CD8-positive, alpha-beta memory T cell (primary cell): ENCODE measurements around the gene MIPEP. TPM values are rescaled to one million over a fixed set of nuclear protein-coding genes. Genes with fewer than 3 reads are reported as not detected.
"Not testable (repeated sequence)": the region's sequence is repeated elsewhere in the genome, so short reads cannot be mapped to it uniquely, and the experiment has no call there.

ENCODE experiments used
- CTCF ChIA-PET: fragments of 350-600 bp; sonication (Branson Sonifier 250); formaldehyde crosslinking; loops from one replicate; lab custom pipeline; 2021; ENCODE audit warnings: antibody characterized with exemption; lab: Charles Lee
- POLR2A ChIA-PET: fragments of 350-600 bp; sonication (Branson Sonifier 250); formaldehyde crosslinking; loops from one replicate; lab custom pipeline; 2021; ENCODE audit warnings: antibody characterized with exemption; lab: Charles Lee
- DNase-seq, 5 donors: peaks; one replicate each; pipeline versions ENCODE4 v3.0.0 to v3.0.0-alpha.2; 2020 to 2022; ENCODE audit warnings: mixed read lengths in 1 of 5
- H3K27ac ChIP-seq: one replicate; pipeline ENCODE4 v1.7.0; 2013; ENCODE audit warnings: low read depth, mild to moderate bottlenecking, low read length, moderate library complexity
- H3K27me3 ChIP-seq: 2 replicates; pipeline ENCODE4 v1.7.0; 2013; ENCODE audit warnings: low read length, mild to moderate bottlenecking; ENCODE audit not compliant: insufficient read depth, poor library complexity, severe bottlenecking
- H3K36me3 ChIP-seq: 2 replicates; pipeline ENCODE4 v1.7.0; 2013; ENCODE audit warnings: mild to moderate bottlenecking, low read length, moderate library complexity; ENCODE audit not compliant: insufficient read depth
- H3K4me1 ChIP-seq: 2 replicates; pipeline ENCODE4 v1.7.0; 2013; ENCODE audit warnings: mild to moderate bottlenecking, low read length, moderate library complexity; ENCODE audit not compliant: insufficient read depth
- H3K4me3 ChIP-seq: 2 replicates; pipeline ENCODE4 v1.7.0; 2013; ENCODE audit warnings: mild to moderate bottlenecking, low read length
- H3K9me3 ChIP-seq: 2 replicates; pipeline ENCODE4 v1.7.0; 2013; ENCODE audit warnings: mild to moderate bottlenecking, low read length
- H3K27ac Mint-ChIP-seq, 8 donors: one replicate each; pipeline ENCODE4 v1.8.0; 2020 to 2021; ENCODE audit warnings: mixed read lengths in 8 of 8, mild to moderate bottlenecking in 6 of 8, inconsistent platforms in 3 of 8, moderate library complexity in 3 of 8
- H3K27me3 Mint-ChIP-seq, 2 donors: one replicate each; pipeline ENCODE4 v1.8.0; 2020 to 2021; ENCODE audit warnings: mixed read lengths in 2 of 2, mild to moderate bottlenecking in 1 of 2, moderate library complexity in 1 of 2
- H3K36me3 Mint-ChIP-seq, 3 donors: one replicate each; pipeline ENCODE4 v1.8.0; 2020 to 2021; ENCODE audit warnings: mixed read lengths in 3 of 3, inconsistent platforms in 1 of 3, mild to moderate bottlenecking in 1 of 3
- H3K4me1 Mint-ChIP-seq, 3 donors: one replicate each; pipeline ENCODE4 v1.8.0; 2020 to 2021; ENCODE audit warnings: mixed read lengths in 3 of 3, inconsistent platforms in 1 of 3, mild to moderate bottlenecking in 1 of 3
- H3K4me3 Mint-ChIP-seq, 7 donors: one replicate each; pipeline ENCODE4 v1.8.0; 2020 to 2021; ENCODE audit warnings: mixed read lengths in 7 of 7, mild to moderate bottlenecking in 6 of 7, moderate library complexity in 4 of 7, inconsistent platforms in 2 of 7
- H3K9me3 Mint-ChIP-seq, 5 donors: one replicate each; pipeline ENCODE4 v1.8.0; 2020 to 2022; ENCODE audit warnings: mixed read lengths in 5 of 5, mild to moderate bottlenecking in 3 of 5, moderate library complexity in 2 of 5, inconsistent platforms in 1 of 5
- polyA plus RNA-seq: library from polyadenylated mRNA; unstranded; fragments of 300-500 nt; fragmentation: Illumina TruSeq; gene quantifications from one replicate; pipeline ENCODE4 v1.2.3, GENCODE V29; 2021
- total RNA-seq, 2 experiments: library from RNA; stranded (reverse); gene quantifications; one replicate each; pipeline ENCODE4 v1.2.3, GENCODE V29; 2021

The MIPEP gene
- total and polyA plus RNA-seq, 3 experiments from 2014 or later, result 17.9 to 23.7 (median 18.8) TPM

DNA sequence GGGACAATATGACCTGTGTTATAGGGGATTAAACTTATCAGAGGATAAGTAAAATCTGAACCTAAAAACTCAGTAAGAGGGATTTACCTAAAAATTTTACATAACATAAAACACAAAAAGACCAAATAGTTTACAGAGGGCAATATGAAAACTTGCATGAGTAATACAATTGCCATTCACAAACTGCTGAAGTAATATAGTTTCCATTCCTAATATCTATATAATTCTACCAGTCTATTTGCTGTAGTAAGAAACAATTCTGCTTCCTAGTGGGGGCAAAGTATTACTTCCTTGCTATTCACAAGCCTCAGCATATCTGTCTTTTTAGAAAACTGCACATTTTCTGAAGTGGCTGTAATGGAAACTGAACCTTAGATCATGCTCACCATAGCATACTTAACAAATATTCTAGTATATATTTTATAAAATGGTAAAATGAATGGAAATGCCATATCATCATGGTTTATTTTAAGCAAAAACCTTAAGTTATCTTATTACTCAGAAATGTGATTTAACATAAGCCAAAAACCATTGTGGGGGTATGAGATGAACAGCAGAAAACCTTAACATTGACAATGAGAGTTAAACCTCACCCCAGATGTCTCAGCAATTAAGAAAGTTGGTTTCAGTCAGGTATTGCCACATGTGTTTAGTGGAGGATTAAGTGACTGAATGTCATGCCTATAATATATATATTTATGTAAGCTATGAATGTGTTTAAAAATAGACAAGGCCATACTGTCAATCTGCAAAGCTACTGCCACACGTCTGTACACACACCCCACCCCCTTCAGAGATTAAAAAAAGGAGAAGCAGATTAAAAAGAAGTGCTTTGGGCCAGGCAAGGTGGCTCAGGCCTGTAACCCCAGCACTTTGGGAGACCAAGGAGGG lies 136.8 kb downstream of the MIPEP start:
- Mint-ChIP-seq H3K27ac (no peak overlapping the region), H3K9me3 (no peaks in the 10 kb centered on the region), H3K27me3 (no peaks in the 10 kb centered on the region), H3K4me3 (no peak overlapping the region), H3K36me3 (peaks cover 10 to 30% (median 18%) of the 10 kb centered on the region in 3 donors), H3K4me1 (peaks cover 0 to 8% (median 5%) of the 10 kb centered on the region in 3 donors)
- no peaks in the 10 kb centered on the region for H3K36me3 ChIP-seq
- POLR2A ChIA-PET, result no interaction called here
- no peak for DNase-seq
- CTCF ChIA-PET, result interaction anchor here (1.3 kb wide), 1 partner anchor 15 kb away, joined by 3 read pairs; no protein-coding TSS in a partner anchor
- H3K4me3 ChIP-seq, result no peak overlapping the region
- no peaks in the 10 kb centered on the region for H3K27me3 ChIP-seq
- H3K27ac ChIP-seq, result no peak overlapping the region
- H3K4me1 ChIP-seq, result no peaks in the 10 kb centered on the region
- no peaks in the 10 kb centered on the region for H3K9me3 ChIP-seq

DNA sequence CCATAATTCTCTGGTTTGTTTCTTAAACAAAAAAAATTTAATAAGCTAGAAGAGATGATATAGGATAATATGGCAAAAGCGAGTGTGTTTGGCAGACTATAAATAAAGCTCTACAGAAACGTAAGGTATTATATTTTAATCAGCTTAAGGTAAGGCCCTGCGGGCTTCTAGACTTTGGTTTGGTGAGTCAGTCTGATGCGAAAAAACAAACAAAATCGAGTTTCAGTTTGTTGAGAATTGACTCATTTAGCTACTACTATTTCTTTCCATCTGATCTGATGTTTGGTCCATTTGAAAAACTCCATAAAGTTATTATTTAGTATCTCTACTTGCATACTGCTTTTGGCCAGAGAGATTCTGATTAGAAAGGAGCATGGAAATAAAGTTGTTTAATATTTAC lies 138.0 kb downstream of the MIPEP start:
- CTCF ChIA-PET, result no interaction called here
- Mint-ChIP-seq H3K27me3 (no peaks in the 10 kb centered on the region), H3K4me3 (no peak overlapping the region), H3K9me3 (no peaks in the 10 kb centered on the region), H3K36me3 (peaks cover 10 to 27% (median 21%) of the 10 kb centered on the region in 3 donors), H3K27ac (no peak overlapping the region), H3K4me1 (peaks cover 0 to 8% (median 5%) of the 10 kb centered on the region in 3 donors)
- H3K9me3 ChIP-seq, result no peaks in the 10 kb centered on the region
- POLR2A ChIA-PET, result no interaction called here
- no peaks in the 10 kb centered on the region for H3K4me1 ChIP-seq
- no peak for DNase-seq
- no peaks in the 10 kb centered on the region for H3K36me3 ChIP-seq
- H3K27me3 ChIP-seq, result no peaks in the 10 kb centered on the region
- no peak overlapping the region for H3K27ac ChIP-seq
- H3K4me3 ChIP-seq, result no peak overlapping the region

GRCh38 chr13:23750383-23751121 lies 138.6 kb downstream of the MIPEP start:
- H3K4me1 Mint-ChIP-seq, result peaks cover 0 to 8% (median 5%) of the 10 kb centered on the region in 3 donors
- no peak overlapping the region for H3K27ac Mint-ChIP-seq
- Histone ChIP-seq H3K9me3 (no peaks in the 10 kb centered on the region), H3K4me3 (no peak overlapping the region), H3K4me1 (no peaks in the 10 kb centered on the region), H3K36me3 (no peaks in the 10 kb centered on the region), H3K27ac (no peak overlapping the region), H3K27me3 (no peaks in the 10 kb centered on the region)
- CTCF ChIA-PET, result no interaction called here
- no peaks in the 10 kb centered on the region for H3K27me3 Mint-ChIP-seq
- H3K4me3 Mint-ChIP-seq, result no peak overlapping the region
- no peak for DNase-seq
- no peaks in the 10 kb centered on the region for H3K9me3 Mint-ChIP-seq
- H3K36me3 Mint-ChIP-seq, result peaks cover 10 to 26% (median 21%) of the 10 kb centered on the region in 3 donors
- POLR2A ChIA-PET, result no interaction called here

DNA sequence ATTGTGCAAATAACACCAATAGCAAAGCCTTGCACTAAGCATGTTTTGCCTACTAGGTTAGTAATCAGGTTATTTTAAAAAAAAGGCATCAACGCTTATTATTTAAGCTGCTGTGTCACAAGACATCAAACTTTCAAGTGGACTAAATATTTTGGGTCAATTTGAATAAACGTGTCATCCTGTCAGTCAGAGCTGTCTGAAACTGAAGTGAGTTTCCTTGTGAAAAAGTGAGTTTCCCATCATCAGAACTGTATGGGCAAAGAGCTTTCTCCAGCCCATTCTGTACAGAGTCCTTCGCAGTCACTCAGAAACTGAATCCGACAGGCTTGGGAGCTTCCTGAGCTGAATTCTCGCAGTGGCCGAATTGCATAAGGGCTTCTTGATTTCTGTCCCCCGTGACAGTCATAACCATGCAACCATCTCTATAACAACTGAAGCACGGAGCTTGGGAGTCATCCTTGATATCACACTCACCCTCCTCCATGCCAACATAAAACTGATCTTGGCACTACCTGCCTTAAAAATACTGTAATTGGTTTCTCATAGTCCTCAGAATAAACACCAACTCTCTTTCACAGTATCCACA lies 139.8 kb downstream of the MIPEP start:
- H3K4me3 Mint-ChIP-seq, result no peak overlapping the region
- H3K9me3 ChIP-seq, result no peaks in the 10 kb centered on the region
- H3K4me1 ChIP-seq, result no peaks in the 10 kb centered on the region
- no peaks in the 10 kb centered on the region for H3K27me3 ChIP-seq
- no peak for DNase-seq
- H3K4me3 ChIP-seq, result no peak overlapping the region
- POLR2A ChIA-PET, result no interaction called here
- no peak overlapping the region for H3K27ac ChIP-seq
- no peaks in the 10 kb centered on the region for H3K36me3 ChIP-seq
- no peaks in the 10 kb centered on the region for H3K9me3 Mint-ChIP-seq
- H3K27ac Mint-ChIP-seq, result no peak overlapping the region
- CTCF ChIA-PET, result no interaction called here
- peaks cover 3 to 18% (median 13%) of the 10 kb centered on the region in 3 donors for H3K36me3 Mint-ChIP-seq
- H3K4me1 Mint-ChIP-seq, result peaks cover 2 to 9% (median 5%) of the 10 kb centered on the region in 3 donors
- no peaks in the 10 kb centered on the region for H3K27me3 Mint-ChIP-seq

GRCh38 chr13:23748109-23748990 lies 140.8 kb downstream of the MIPEP start:
- no peaks in the 10 kb centered on the region for H3K27me3 Mint-ChIP-seq
- Histone ChIP-seq H3K36me3 (no peaks in the 10 kb centered on the region), H3K4me3 (no peak overlapping the region), H3K9me3 (no peaks in the 10 kb centered on the region), H3K27ac (no peak overlapping the region), H3K27me3 (no peaks in the 10 kb centered on the region), H3K4me1 (peaks cover 10% of the 10 kb centered on the region)
- POLR2A ChIA-PET, result no interaction called here
- H3K4me1 Mint-ChIP-seq, result peaks cover 10 to 20% (median 12%) of the 10 kb centered on the region in 3 donors
- CTCF ChIA-PET, result no interaction called here
- no peak overlapping the region for H3K27ac Mint-ChIP-seq
- no peak for DNase-seq
- H3K36me3 Mint-ChIP-seq, result peaks cover 3 to 18% (median 13%) of the 10 kb centered on the region in 3 donors
- no peaks in the 10 kb centered on the region for H3K9me3 Mint-ChIP-seq
- H3K4me3 Mint-ChIP-seq, result no peak overlapping the region

DNA sequence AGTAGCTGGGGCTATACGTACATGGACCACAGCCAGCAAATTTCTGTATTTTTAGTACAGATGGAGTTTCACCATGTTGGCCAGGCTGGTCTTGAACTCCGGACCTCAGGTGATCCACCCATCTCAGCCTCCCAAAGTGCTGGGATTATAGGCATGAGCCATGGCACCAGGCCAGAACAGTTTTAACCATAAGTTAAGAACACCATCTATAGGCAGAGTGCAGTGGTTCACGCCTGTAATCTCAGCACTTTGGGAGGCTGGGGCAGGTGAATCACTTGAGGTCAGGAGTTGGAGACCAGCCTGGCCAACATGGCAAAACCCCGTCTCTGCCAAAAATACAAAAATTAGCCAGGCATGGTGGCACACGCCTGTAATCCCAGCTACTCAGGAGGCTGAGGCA lies 143.1 kb downstream of the MIPEP start:
- H3K27me3 Mint-ChIP-seq, H3K36me3 ChIP-seq, H3K27ac Mint-ChIP-seq, H3K27me3 ChIP-seq, H3K9me3 ChIP-seq, H3K9me3 Mint-ChIP-seq, H3K4me3 ChIP-seq, H3K4me3 Mint-ChIP-seq, H3K27ac ChIP-seq, CTCF ChIA-PET, POLR2A ChIA-PET, DNase-seq: not testable (repeated sequence)
- peaks cover 3 to 14% (median 13%) of the 10 kb centered on the region in 3 donors for H3K36me3 Mint-ChIP-seq
- peaks cover 17% of the 10 kb centered on the region for H3K4me1 ChIP-seq
- peaks cover 13 to 25% (median 18%) of the 10 kb centered on the region in 3 donors for H3K4me1 Mint-ChIP-seq

DNA sequence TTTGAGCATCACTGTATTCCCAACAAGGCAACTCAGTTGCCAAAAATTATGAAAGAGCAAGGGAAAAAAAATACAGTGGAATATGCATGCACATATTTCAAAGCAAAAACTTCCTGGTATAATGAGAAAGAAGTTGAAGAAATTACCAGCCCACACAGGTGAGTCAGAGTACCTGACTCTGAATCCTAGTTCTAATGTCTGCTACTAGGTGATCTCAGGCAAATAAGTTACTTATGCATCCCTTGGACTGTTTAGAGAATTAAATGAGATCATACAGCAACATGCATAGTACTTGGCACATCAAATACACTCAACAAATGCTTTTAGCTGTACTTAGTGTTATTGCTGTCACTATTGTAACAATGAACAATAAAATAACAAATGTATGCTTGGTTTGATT lies 144.9 kb downstream of the MIPEP start:
- no peak overlapping the region for H3K27ac Mint-ChIP-seq
- DNase-seq, result no peak
- no peak overlapping the region for H3K4me3 Mint-ChIP-seq
- Histone ChIP-seq H3K4me3 (no peak overlapping the region), H3K27ac (no peak overlapping the region), H3K27me3 (no peaks in the 10 kb centered on the region), H3K9me3 (no peaks in the 10 kb centered on the region), H3K4me1 (peaks cover 17% of the 10 kb centered on the region), H3K36me3 (no peaks in the 10 kb centered on the region)
- H3K9me3 Mint-ChIP-seq, result no peaks in the 10 kb centered on the region
- H3K36me3 Mint-ChIP-seq, result peaks cover 4 to 8% (median 4%) of the 10 kb centered on the region in 3 donors
- H3K27me3 Mint-ChIP-seq, result no peaks in the 10 kb centered on the region
- POLR2A ChIA-PET, result no interaction called here
- peaks cover 10 to 21% (median 18%) of the 10 kb centered on the region in 3 donors for H3K4me1 Mint-ChIP-seq
- CTCF ChIA-PET, result no interaction called here
